Hematopoietic multipotent progenitor cell (in vitro differentiated cells): ENCODE results near the gene PFKP. TPM values are rescaled to one million over a fixed set of nuclear protein-coding genes. Genes with fewer than 3 reads are reported as not detected.
"Not testable (repeated sequence)": the region's sequence is repeated elsewhere in the genome, so short reads cannot be mapped to it uniquely, and the experiment has no call there.

Experiments
- DNase-seq, 3 donors: peaks; one replicate each; pipeline ENCODE4 v3.0.0-alpha.2; 2011 to 2015; ENCODE audit warnings: low read depth in 2 of 3, low spot score in 2 of 3
- total RNA-seq: library from RNA; depleted of rRNA; stranded (reverse); fragments of >200 nt; gene quantifications from one replicate; pipeline ENCODE4 v1.2.3, GENCODE V29; 2012

Gene PFKP
- total RNA-seq, 1 donor, result 140 TPM

GRCh38 chr10:3095373-3096139, 28.2 kb downstream of the PFKP start:
- peak in 2 of 3 donors; percentile 94 to 96 for DNase-seq

GRCh38 chr10:3096149-3096548, 28.8 kb downstream of the PFKP start:
- DNase-seq, result peak in 2 of 3 donors; percentile 31 to 36

GRCh38 chr10:3097160-3097559, 29.8 kb downstream of the PFKP start:
- DNase-seq, result no peak

- DNase-seq, result no peak
Measured at GRCh38 chr10:3098689-3099088, 31.3 kb downstream of the PFKP start.

GRCh38 chr10:3099291-3100092, 32.1 kb downstream of the PFKP start:
- DNase-seq, result no peak

- no peak for DNase-seq
Measured at GRCh38 chr10:3100093-3100792, 32.9 kb downstream of the PFKP start.

- no peak for DNase-seq
Measured at GRCh38 chr10:3100856-3101640, 33.7 kb downstream of the PFKP start.

- no peak for DNase-seq
Measured at GRCh38 chr10:3102720-3103427, 35.5 kb downstream of the PFKP start.

GRCh38 chr10:3103646-3104045, 36.3 kb downstream of the PFKP start:
- DNase-seq, result no peak

GRCh38 chr10:3104251-3104918, 37.0 kb downstream of the PFKP start:
- no peak for DNase-seq

- DNase-seq, result no peak
Measured at GRCh38 chr10:3105166-3105565, 37.8 kb downstream of the PFKP start.

GRCh38 chr10:3105905-3106304, 38.6 kb downstream of the PFKP start:
- DNase-seq, result no peak

GRCh38 chr10:3106328-3106727, 39.0 kb downstream of the PFKP start:
- DNase-seq, result not testable (repeated sequence)

GRCh38 chr10:3106928-3107425, 39.6 kb downstream of the PFKP start:
- no peak for DNase-seq

- no peak for DNase-seq
Measured at GRCh38 chr10:3107426-3107961, 40.1 kb downstream of the PFKP start.

- DNase-seq, result no peak
Measured at GRCh38 chr10:3108033-3108432, 40.7 kb downstream of the PFKP start.

GRCh38 chr10:3108575-3109105, 41.3 kb downstream of the PFKP start:
- DNase-seq, result no peak

GRCh38 chr10:3109196-3109595, 41.8 kb downstream of the PFKP start:
- DNase-seq, result no peak

- DNase-seq, result no peak
Measured at GRCh38 chr10:3109633-3110032, 42.3 kb downstream of the PFKP start.
